Measurements from ENCODE around the gene HIPK3. TPM values are rescaled to one million over a fixed set of nuclear protein-coding genes. Genes with fewer than 3 reads are reported as not detected.
A peak's percentile ranks its signal among the peaks of the same experiment; 100 is the strongest.
"Not testable (repeated sequence)": the region's sequence is repeated elsewhere in the genome, so short reads cannot be mapped to it uniquely, and the experiment has no call there.

Gene HIPK3
- 10 to 100 TPM; 39.8 to 58.3 (median 48.7) TPM for polyA plus RNA-seq (ENCODE audit: insufficient read length in 4 of 4)

DNA sequence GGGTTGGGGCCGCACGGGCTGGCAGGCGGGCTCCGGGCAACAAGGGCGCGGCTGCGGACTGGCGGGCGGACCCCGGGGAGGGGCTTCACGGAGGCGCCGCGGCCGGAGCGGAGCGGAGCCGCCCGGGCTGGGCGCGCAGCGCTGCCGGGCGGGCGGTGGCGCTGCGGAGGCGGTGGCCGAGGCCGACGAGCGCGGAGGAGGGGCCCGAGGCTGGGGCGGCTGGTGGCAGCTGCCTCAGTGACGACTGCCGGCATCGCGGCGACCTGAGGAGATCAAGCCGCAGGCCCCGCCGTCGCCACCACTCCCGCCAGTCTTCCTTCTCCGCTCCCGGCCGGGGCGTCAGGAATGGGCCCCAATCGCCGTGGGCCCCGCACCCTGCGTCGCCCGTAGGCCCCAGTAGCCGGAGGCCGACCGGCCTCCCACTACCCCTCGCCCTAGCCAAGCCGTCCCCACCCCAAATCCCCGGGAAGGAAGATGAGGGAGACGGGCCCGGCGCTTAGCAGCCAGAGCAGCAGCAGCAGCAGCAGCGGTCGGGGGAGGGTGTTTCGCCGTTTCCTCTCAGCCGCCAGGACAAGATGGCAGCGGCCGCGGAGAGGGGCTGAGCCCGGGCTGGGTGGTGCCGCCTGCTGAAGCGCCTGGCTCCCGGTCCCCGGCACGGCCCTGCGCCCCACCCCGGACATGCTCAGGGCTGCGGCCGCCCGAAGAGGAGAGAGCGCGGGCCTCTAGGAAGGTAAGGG, at the start of gene HIPK3:
Gene HIPK3 (plus strand): TSS at position 222 of the 737 bp plus-strand sequence.
- peak; percentile 55 to 78 (median 70) for DNase-seq (ENCODE audit: low read depth in 4 of 4, low spot score in 3 of 4)

DNA sequence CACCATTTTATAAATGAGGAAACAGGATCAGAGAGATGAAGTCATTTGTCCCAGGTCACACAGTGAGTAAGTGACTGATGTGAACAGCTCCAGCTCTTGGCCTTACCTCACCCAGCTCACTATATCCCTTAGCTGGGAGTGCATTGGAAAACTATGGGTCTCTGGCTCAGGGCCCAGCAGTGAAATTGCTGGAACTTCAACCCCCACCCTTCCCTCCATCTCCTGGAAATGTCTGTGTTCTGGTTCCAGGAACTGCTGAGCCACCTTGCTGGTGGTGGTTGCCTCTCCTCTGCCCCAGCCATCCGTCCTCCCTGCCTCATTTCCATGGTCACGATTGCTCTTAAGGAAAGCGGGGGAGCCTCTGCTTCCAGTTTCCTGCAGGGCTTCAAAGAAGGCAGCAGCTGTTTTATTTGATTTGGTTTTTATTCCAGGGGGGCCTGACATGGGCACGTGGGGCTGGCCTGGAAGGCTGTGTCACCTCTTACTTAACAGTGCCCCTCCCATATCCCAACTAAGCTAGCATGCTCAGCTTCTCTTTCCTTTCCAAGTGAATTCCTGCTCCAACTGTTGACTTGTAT, 49.7 kb upstream of the HIPK3 start:
- peak in 1 of 4 donors; percentile 1 for DNase-seq (ENCODE audit: low read depth in 4 of 4, low spot score in 3 of 4)

DNA sequence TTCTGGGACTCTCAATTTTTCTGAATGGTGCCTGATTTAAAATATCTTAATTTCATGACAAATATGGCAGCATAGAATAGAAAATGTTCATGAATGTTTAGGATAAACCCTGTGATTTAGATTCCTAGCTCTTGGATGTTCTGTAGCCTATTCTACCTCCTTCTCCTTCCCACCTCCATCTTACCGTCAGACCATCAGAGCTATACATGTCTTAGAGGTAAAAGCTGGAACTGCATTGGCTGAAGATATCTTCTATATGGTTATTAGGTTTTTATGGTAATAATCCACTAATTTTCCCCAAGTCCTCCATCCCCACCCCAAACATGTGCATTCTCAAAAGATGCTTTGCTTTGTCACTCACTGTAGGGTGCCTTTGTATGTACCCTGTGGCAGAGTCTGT, 49.0 kb upstream of the HIPK3 start:
- DNase-seq (ENCODE audit: low read depth in 4 of 4, low spot score in 3 of 4): no peak

DNA sequence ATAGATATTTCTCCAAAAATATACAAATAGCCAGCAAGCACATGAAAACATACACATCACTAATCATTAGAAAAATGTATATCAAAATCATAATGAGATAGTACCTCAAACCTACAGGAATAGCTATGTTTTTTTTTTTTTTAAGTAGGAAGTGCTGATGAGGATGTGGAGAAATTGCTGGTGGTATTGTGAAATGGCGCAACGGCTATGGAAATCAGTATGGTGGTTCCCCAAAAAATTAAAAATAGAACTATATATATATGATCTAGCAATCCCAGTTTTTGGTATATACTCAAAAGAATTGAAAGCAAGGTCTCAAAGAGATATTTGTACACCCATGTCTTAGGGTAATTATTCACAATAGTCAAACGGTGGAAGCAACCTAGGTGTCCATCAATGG, 46.0 kb upstream of the HIPK3 start:
- no peak for DNase-seq (ENCODE audit: low read depth in 4 of 4, low spot score in 3 of 4)

DNA sequence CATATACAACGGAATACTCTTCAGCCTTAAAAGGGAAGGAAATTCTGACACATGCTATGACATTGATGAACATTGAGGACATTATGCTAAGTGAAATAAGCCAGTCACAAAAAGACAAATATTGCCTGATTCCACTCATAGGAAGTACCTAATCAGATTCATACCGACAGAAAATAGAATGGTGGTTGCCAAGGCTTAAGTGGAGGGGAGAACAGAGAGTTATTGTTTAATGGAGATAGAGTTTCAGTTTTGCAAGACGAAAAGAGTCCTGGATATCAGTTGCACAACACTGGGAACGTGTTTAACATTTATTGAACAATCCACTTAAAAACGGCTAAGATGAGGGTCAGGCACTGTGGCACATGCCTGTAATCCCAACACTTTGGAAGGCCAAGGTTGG, 45.6 kb upstream of the HIPK3 start:
- DNase-seq (ENCODE audit: low read depth in 4 of 4, low spot score in 3 of 4): no peak

DNA sequence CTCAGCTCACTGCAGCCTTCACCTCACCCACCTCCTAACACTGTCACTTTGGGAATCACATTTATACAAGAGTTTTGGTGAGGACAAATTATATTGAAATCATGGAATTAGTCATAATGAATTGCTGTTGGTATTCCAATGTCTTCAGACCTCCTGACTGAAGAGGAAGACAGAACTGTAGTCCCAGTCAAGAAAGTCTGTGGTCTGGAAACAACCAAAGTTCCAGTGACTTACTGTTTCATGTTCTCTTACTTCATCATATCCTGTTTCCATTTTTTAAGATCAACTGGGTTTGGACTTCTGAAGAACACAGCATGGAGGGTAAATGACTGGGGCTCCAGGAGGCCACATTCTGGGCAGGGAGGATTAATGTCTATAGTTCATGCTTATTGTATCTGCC, 43.0 kb upstream of the HIPK3 start:
- DNase-seq (ENCODE audit: low read depth in 4 of 4, low spot score in 3 of 4): no peak

DNA sequence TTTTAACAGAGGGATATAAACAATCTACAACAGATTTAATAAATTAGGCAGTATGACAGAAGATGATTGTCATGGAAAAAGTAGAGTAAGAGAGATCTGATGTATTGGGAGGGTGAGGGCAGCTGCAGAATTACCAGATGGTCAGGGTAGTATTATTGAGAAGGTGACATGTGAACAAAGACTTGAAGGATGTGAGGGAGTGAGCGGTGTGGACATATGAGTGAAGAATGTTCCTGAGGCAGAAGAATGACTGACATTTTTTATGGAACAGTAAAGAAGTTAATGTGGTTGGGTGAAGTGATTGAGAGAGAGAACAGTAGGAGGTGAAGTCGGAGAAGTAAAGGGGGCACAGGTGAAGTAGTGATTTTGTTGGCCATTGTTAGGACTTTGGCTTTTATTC, 42.4 kb upstream of the HIPK3 start:
- no peak for DNase-seq (ENCODE audit: low read depth in 4 of 4, low spot score in 3 of 4)

DNA sequence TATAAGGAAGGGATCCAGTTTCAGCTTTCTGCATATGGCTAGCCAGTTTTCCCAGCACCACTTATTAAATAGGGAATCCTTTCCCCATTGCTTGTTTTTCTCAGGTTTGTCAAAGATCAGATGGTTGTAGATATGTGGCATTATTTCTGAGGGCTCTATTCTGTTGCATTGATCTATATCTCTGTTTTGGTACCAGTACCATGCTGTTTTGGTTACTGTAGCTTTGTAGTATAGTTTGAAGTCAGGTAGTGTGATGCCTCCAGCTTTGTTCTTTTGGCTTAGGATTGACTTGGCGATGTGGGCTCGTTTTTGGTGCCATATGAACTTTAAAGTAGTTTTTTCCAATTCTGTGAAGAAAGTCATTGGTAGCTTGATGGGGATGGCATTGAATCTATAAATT, 40.5 kb upstream of the HIPK3 start:
- DNase-seq (ENCODE audit: low read depth in 4 of 4, low spot score in 3 of 4): not testable (repeated sequence)

DNA sequence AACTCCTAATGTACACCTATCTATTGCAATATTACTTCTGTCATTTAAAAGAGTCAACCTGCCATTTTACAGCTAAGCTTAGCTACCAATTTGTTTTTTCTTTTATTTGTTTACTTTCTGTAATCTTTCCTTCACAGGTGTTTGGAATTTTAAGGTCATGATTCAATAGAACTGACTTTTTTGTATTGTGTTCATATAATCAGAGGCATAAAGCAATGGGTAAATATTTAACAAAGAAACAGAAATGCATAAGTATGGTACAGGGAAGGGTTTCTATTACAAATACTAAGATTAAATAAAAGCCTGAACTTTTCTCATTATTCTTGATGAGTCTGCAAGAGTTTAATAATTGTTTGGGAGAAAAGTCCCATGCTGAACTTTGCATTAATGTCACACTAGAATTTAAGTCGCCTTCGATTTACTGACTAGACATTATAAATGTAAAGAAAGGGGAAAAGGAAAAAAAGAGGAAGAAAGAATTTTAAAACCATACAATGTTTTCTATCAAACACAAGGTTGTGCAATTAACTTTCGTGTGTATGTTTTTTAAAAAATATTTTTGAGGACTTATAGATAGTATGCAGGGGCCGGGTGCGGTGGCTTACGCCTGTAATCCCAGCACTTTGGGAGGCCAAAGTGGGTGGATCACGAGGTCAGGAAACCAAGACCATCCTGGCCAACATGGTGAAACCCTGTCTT, 35.0 kb upstream of the HIPK3 start:
- no peak for DNase-seq (ENCODE audit: low read depth in 4 of 4, low spot score in 3 of 4)

DNA sequence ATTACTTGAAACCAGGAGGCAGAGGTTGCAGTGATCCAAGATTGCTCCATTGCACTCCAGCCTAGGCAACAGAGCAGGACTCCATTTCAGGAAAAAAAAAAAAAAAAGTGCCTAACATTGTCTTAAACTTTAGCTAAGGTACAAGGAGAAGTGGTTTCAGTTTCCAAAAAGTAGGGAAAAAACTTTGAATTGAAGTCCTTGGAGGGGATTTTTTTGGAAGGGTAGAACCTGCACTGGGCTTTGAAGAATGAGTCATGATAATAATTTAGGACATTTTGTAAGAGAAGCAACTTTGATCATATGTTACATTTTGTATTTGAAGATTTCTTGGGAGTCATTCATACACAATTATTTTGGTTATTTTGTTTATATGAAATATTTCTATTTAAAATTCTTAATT, 31.8 kb upstream of the HIPK3 start:
- DNase-seq (ENCODE audit: low read depth in 4 of 4, low spot score in 3 of 4): no peak

DNA sequence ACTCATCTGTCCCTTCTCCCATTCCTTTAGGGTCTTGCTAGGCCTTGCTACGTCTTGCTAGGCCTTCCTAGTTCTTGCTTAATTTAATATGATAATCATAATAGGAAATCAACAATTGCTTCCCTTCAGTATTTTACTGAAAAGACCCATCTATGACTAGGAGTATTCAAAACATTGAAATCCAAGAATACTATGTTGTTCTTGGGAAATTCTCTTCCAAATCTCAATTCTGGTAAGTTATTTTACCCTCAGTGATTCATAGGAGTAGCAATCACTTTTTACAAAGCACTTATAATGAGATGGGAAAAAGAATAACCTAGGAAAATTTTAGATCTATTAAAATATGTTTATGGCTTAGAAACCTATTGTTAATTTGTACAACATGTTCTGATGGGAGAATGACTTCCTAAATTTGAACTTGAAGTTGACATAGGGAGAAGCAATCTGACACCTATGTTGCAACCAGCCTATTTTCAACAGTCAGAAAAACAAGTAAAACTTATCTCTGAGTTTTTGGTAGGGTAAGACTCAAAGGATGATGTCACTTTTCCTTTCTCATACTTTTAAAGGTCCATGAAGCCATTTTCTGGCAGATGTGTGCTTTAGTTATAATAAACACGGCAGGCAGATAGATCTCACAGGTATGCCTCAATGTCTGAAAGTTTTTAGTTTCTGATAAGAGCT, 29.5 kb upstream of the HIPK3 start:
- DNase-seq (ENCODE audit: low read depth in 4 of 4, low spot score in 3 of 4): no peak

DNA sequence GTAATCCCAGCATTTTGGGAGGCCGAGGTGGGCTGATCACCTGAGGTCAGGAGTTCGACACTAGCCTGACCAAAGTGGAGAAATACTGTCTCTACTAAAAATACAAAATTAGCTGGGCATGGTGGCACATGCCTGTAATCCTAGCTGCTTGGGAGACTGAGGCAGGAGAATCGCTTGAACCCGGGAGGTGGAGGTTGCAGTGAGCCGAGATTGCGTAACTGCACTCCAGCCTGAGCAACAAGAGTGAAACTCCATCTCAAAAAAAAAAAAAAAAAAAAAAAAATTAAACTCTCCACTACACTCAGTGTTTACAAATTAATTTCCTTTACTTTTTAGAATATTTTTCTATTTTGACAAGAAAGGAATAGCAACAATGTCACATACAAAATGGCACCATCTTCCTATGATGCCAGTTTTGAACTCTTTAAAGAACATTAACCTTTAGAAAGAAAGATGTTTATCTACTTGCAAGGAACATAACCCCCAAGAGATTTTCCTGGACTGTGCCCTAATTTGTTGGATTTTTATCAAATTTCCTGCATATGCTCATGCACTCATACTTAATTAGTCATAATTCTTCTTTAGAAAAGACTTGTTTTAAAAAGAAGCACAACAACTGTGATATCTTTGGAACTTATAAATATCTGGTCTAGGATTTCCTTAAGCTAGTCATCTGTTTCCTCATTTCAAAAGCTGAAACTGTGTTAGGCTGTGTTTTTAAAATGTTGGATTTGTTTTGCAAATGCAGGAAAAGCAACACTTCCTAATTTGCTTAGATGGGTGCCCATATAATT, 22.6 kb upstream of the HIPK3 start:
- DNase-seq (ENCODE audit: low read depth in 4 of 4, low spot score in 3 of 4): no peak

DNA sequence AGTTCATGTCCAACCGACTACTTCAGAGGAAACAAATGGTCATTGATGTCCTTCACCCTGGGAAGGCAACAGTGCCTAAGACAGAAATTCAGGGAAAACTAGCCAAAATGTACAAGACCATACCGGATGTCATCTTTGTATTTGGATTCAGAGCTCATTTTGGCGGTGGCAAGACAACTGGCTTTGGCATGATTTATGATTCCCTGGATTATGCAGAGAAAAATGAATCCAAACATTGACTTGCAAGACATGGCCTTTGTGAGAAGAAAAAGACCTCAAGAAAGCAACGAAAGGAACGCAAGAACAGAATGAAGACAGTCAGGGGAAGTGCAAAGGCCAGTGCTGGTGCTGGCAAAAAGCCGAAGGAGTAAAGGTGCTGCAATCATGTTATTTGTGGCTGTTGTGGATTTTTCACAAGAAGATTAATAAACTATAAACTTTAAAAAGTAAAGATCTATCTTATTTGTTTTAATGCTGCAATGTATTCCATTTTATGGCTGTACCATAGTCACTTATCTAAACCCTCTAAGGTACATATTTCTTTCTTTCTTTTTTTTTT, 20.1 kb upstream of the HIPK3 start:
- no peak for DNase-seq (ENCODE audit: low read depth in 4 of 4, low spot score in 3 of 4)

DNA sequence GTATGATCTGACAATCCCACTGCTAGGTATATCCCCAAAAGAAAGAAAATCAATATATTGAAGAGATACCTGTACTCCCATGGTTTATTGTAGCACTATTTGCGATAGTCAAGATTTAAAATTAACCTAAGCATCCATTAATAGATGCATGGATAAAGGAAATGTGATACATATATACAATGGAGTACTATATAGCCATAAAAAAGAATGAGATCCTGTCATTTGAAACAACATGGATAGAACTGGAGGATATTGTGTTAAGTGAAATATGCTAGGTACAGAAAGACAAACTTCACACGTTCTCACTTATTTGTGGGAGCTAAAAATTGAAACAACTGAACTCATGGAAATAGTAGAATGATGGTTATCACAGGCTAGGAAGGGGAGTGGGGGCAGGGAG, 14.6 kb upstream of the HIPK3 start:
- no peak for DNase-seq (ENCODE audit: low read depth in 4 of 4, low spot score in 3 of 4)

DNA sequence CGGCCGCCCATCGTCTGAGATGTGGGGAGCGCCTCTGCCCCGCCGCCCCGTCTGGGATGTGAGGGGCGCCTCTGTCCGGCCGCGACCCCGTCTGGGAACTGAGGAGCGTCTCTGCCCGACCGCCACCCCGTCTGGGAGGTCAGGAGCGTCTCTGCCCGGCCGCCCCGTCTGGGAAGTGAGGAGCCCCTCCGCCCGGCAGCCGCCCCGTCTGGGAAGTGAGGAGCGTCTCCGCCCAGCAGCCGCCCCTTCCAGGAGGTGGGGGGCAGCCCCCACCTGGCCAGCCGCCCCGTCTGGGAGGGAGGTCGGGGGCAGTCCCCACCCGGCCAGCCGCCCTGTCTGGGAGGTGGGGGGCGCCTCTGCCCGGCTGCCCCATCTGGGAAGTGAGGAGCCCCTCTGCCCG, 13.5 kb upstream of the HIPK3 start:
- DNase-seq (ENCODE audit: low read depth in 4 of 4, low spot score in 3 of 4): not testable (repeated sequence)

DNA sequence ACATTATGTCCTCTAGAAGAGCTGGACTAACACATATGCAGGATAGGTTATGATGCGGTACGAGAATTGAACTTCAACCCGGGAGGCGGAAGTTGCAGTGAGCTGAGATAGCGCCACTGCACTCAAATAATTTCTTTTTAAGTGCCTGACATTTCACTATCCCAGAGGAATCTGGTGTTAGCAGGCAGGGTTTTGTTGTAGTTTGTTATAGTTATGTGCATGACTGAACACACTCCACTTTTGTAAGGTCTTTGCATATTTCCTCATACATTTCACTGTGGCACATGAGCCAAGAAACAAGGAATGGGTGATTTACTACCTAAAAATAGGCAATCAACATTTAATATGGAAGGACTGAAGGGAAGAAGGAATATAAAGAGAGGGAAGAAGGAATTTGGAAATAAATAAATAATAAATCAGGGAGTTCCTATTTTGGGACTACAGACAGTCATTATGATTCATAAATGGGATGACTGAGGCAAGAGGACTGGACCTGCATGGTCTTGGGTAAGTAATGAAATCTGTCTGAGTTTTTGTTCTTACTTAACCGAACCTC, 8.7 kb upstream of the HIPK3 start:
- DNase-seq (ENCODE audit: low read depth in 4 of 4, low spot score in 3 of 4): no peak

DNA sequence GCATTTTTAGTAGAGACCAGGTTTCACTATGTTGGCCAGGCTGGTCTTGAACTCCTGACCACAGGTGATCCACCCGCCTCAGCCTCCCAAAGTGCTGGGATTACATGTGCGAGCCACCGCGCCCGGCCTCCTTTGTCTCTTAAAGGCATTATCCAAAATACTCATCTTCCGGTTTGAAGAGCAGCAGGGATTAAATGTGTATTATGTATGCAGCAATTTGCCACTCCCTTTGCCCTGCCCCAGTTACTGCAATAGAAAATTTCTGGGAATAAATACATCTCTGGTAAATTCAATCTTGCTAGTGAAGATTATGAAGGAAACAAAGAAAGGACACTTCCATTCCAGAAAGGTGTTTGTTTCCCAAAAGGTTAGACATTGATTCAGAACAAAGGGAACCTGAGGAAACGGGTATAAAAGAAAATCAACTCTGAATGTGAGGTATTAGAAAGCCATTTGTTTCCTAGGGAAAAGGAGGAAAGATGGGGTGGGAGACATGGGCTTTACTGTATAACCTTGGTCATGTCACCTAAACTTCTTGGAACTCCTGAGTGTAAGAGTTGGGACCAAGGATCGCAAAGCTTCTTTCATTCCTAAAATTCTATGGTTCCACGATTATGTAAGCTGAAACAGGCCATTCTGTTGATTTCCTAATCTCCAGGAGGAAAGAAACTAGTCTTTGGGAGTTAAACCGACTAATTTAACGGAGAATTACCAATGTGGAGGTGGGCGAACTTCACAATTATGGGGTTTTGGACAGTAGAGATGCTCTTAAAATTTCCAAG, 959 bp upstream of the HIPK3 start:
- DNase-seq (ENCODE audit: low read depth in 4 of 4, low spot score in 3 of 4): no peak

DNA sequence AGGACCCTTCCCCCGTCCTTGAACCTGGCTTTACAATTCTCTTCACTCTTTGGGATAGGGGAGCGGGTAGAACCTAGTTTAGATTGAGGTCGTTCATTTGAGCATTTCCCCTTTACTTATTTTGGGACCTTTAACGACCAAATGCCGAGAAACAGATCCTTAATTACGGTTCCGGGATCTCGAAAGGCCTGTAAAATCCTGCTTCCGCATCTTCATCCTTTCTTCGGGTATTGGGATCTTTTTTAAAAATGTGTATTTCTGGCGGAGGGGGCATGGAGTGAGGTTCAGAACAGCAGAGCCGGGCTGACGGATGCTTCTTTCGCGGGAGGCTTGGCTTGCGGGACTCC, 395 bp upstream of the HIPK3 start:
- peak in 2 of 4 donors; percentile 47 to 48 for DNase-seq (ENCODE audit: low read depth in 4 of 4, low spot score in 3 of 4)
